ENCODE data around the gene MCUB.
"Not testable (repeated sequence)": the region's sequence is repeated elsewhere in the genome, so short reads cannot be mapped to it uniquely, and the experiment has no call there.

MCUB gene

GRCh38 chr4:109671350-109671749 lies 111.3 kb downstream of the MCUB start:
- in situ Hi-C loops (cut with HindIII; ENCODE audit: low pct_ligation_motif_present, low sequenced_read_pairs): no loop called here
- TF ChIP-seq CTCF (IDR thresholded peaks at IDR 0.05; ENCODE audit: low read depth, low read length, missing control alignments): no peak
- no peak for DNase-seq
- Histone ChIP-seq H3K27me3 (replicated peaks) (no peaks in the 10 kb centered on the region), H3K36me3 (replicated peaks) (no peaks in the 10 kb centered on the region), H3K4me3 (ENCODE audit: low read depth, low read length) (no peak overlapping the region), H3K27ac (no peak overlapping the region)

GRCh38 chr4:109672169-109672930 lies 112.3 kb downstream of the MCUB start:
- in situ Hi-C loops (cut with HindIII; ENCODE audit: low pct_ligation_motif_present, low sequenced_read_pairs): no loop called here
- Histone ChIP-seq H3K4me3 (ENCODE audit: low read depth, low read length) (no peak overlapping the region), H3K36me3 (replicated peaks) (no peaks in the 10 kb centered on the region), H3K27me3 (replicated peaks) (no peaks in the 10 kb centered on the region), H3K27ac (no peak overlapping the region)
- DNase-seq: no peak
- no peak for TF ChIP-seq CTCF (IDR thresholded peaks at IDR 0.05; ENCODE audit: low read depth, low read length, missing control alignments)

GRCh38 chr4:109673303-109673702 lies 113.3 kb downstream of the MCUB start:
- DNase-seq: no peak
- in situ Hi-C loops (cut with HindIII; ENCODE audit: low pct_ligation_motif_present, low sequenced_read_pairs): no loop called here
- H3K27me3 ChIP-seq (replicated peaks): no peaks in the 10 kb centered on the region
- H3K27ac ChIP-seq: no peak overlapping the region
- H3K36me3 ChIP-seq (replicated peaks): no peaks in the 10 kb centered on the region
- H3K4me3 ChIP-seq (ENCODE audit: low read depth, low read length): no peak overlapping the region
- no peak for TF ChIP-seq CTCF (IDR thresholded peaks at IDR 0.05; ENCODE audit: low read depth, low read length, missing control alignments)

GRCh38 chr4:109675181-109675580 lies 115.1 kb downstream of the MCUB start:
- no peak overlapping the region for H3K27ac ChIP-seq
- in situ Hi-C loops (cut with HindIII; ENCODE audit: low pct_ligation_motif_present, low sequenced_read_pairs): no loop called here
- no peak for TF ChIP-seq CTCF (IDR thresholded peaks at IDR 0.05; ENCODE audit: low read depth, low read length, missing control alignments)

GRCh38 chr4:109675843-109676242 lies 115.8 kb downstream of the MCUB start:
- no peaks in the 10 kb centered on the region for H3K27me3 ChIP-seq (replicated peaks)
- no peak for DNase-seq
- no peak overlapping the region for H3K4me3 ChIP-seq (ENCODE audit: low read depth, low read length)
- in situ Hi-C loops (cut with HindIII; ENCODE audit: low pct_ligation_motif_present, low sequenced_read_pairs): no loop called here
- H3K27ac ChIP-seq: no peak overlapping the region
- TF ChIP-seq CTCF (IDR thresholded peaks at IDR 0.05; ENCODE audit: low read depth, low read length, missing control alignments): no peak
- H3K36me3 ChIP-seq (replicated peaks): no peaks in the 10 kb centered on the region

More at GRCh38 chr4:109675181-109675580, 115.1 kb downstream of the MCUB start:
- no peaks in the 10 kb centered on the region for H3K36me3 ChIP-seq (replicated peaks)
- no peak for DNase-seq
- no peak overlapping the region for H3K4me3 ChIP-seq (ENCODE audit: low read depth, low read length)
- H3K27me3 ChIP-seq (replicated peaks): no peaks in the 10 kb centered on the region

GRCh38 chr4:109676886-109677285 lies 116.8 kb downstream of the MCUB start:
- no peak for DNase-seq
- in situ Hi-C loops (cut with HindIII; ENCODE audit: low pct_ligation_motif_present, low sequenced_read_pairs): no loop called here
- Histone ChIP-seq H3K4me3 (ENCODE audit: low read depth, low read length) (no peak overlapping the region), H3K36me3 (replicated peaks) (no peaks in the 10 kb centered on the region), H3K27ac (no peak overlapping the region), H3K27me3 (replicated peaks) (no peaks in the 10 kb centered on the region)
- peak; percentile 11 for TF ChIP-seq CTCF (IDR thresholded peaks at IDR 0.05; ENCODE audit: low read depth, low read length, missing control alignments)

GRCh38 chr4:109678472-109678871 lies 118.4 kb downstream of the MCUB start:
- in situ Hi-C loops (cut with HindIII; ENCODE audit: low pct_ligation_motif_present, low sequenced_read_pairs): not testable (repeated sequence)

GRCh38 chr4:109678925-109679324 lies 118.9 kb downstream of the MCUB start:
- H3K27ac ChIP-seq; DNase-seq; H3K4me3 ChIP-seq (ENCODE audit: low read depth, low read length); H3K27me3 ChIP-seq (replicated peaks); H3K36me3 ChIP-seq (replicated peaks); in situ Hi-C loops (cut with HindIII; ENCODE audit: low pct_ligation_motif_present, low sequenced_read_pairs): not testable (repeated sequence)

More at GRCh38 chr4:109678472-109678871, 118.4 kb downstream of the MCUB start:
- H3K27ac ChIP-seq; DNase-seq; H3K4me3 ChIP-seq (ENCODE audit: low read depth, low read length); H3K36me3 ChIP-seq (replicated peaks); H3K27me3 ChIP-seq (replicated peaks): not testable (repeated sequence)

Data from brain microvascular endothelial cell (primary cell).